Stimulated activated CD8-positive, alpha-beta memory T cell treated with anti-CD3 and anti-CD28 coated beads, Interleukin-12 subunit alpha, Interleukin-12 subunit beta, amount 100 ng/mL, for 4 hours (primary cell): ENCODE results near the gene CDK2AP2.
"Not testable (repeated sequence)": the region's sequence is repeated elsewhere in the genome, so short reads cannot be mapped to it uniquely, and the experiment has no call there.

Source experiments
- DNase-seq: peaks from one replicate; pipeline ENCODE4 v3.0.0-alpha.2; 2020; ENCODE audit warnings: low read depth

CDK2AP2 gene

GRCh38 chr11:67489885-67490726 is 17.9 kb downstream of the CDK2AP2 start:
- DNase-seq, result no peak

- no peak for DNase-seq
Measured at GRCh38 chr11:67489203-67489884, 18.6 kb downstream of the CDK2AP2 start.

- no peak for DNase-seq
Measured at GRCh38 chr11:67486481-67487195, 21.3 kb downstream of the CDK2AP2 start.

GRCh38 chr11:67485873-67486361 is 22.0 kb downstream of the CDK2AP2 start:
- DNase-seq, result not testable (repeated sequence)

GRCh38 chr11:67484847-67485311 is 23.1 kb downstream of the CDK2AP2 start:
- no peak for DNase-seq

- DNase-seq, result no peak
Measured at GRCh38 chr11:67483831-67484665, 23.9 kb downstream of the CDK2AP2 start.

- DNase-seq, result peak; percentile 90
Measured at GRCh38 chr11:67482827-67483798, 24.8 kb downstream of the CDK2AP2 start, which contains the start of gene AIP. AIP (plus strand) TSS chr11:67483026; CDS start chr11:67483159, 133 bp downstream.

GRCh38 chr11:67482275-67482826 is 25.6 kb downstream of the CDK2AP2 start:
- no peak for DNase-seq

GRCh38 chr11:67477344-67478050 is 30.5 kb downstream of the CDK2AP2 start:
- not testable (repeated sequence) for DNase-seq

- DNase-seq, result not testable (repeated sequence)
Measured at GRCh38 chr11:67476692-67477091, 31.3 kb downstream of the CDK2AP2 start.

GRCh38 chr11:67472882-67473281 is 35.1 kb downstream of the CDK2AP2 start:
- DNase-seq, result no peak

- DNase-seq, result no peak
Measured at GRCh38 chr11:67470337-67471002, 37.5 kb downstream of the CDK2AP2 start.

- no peak for DNase-seq
Measured at GRCh38 chr11:67469508-67469811, 38.5 kb downstream of the CDK2AP2 start.

GRCh38 chr11:67468759-67469507 is 39.0 kb downstream of the CDK2AP2 start, which contains the start of gene TMEM134:
TMEM134 (minus strand) TSS chr11:67469251; CDS start chr11:67469192, 59 bp downstream.
- peak; percentile 86 for DNase-seq

- DNase-seq, result no peak
Measured at GRCh38 chr11:67468456-67468758, 39.6 kb downstream of the CDK2AP2 start.

- DNase-seq, result no peak
Measured at GRCh38 chr11:67468056-67468455, 39.9 kb downstream of the CDK2AP2 start.

- DNase-seq, result no peak
Measured at GRCh38 chr11:67466962-67467771, 40.8 kb downstream of the CDK2AP2 start.
